ENCODE results near the gene OOEP.

OOEP gene

GRCh38 chr6:73364549-73364948, 5.1 kb downstream of the OOEP start:
- no peak for DNase-seq (ENCODE audit: low spot score)

DNA sequence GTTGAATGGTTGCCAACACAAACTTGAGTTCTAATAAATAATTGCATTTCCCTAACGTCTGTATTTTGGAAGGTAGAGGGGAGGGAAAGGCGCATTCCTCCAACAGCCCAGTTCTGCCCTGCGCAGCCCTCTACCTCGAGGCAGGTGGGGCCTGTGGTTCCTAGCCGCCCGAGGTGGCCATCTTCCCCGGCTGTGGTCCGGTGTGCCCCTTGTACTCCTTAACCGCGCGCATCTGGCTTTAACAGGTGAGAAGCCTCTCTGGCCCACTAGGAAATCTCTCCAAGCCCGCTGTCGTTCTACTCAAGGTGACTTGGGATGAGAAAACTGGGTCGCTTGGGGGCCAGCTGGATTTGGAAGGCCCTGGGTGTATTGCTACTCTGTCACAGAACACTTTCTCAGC, 5.6 kb downstream of the OOEP start:
- no peak for DNase-seq (ENCODE audit: low spot score)

DNA sequence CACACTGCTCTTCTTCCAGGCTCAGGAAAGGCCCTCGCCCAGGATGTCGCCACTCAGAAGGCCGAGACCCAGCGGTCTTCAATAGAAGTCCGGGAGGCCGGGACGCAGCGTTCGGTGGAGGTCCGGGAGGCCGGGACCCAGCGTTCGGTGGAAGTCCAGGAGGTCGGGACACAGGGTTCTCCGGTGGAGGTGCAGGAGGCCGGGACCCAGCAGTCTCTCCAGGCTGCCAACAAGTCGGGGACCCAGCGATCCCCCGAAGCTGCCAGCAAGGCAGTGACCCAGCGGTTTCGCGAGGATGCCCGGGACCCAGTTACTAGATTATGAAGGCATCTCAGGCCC, 6.2 kb downstream of the OOEP start:
- no peak for DNase-seq (ENCODE audit: low spot score)

DNA sequence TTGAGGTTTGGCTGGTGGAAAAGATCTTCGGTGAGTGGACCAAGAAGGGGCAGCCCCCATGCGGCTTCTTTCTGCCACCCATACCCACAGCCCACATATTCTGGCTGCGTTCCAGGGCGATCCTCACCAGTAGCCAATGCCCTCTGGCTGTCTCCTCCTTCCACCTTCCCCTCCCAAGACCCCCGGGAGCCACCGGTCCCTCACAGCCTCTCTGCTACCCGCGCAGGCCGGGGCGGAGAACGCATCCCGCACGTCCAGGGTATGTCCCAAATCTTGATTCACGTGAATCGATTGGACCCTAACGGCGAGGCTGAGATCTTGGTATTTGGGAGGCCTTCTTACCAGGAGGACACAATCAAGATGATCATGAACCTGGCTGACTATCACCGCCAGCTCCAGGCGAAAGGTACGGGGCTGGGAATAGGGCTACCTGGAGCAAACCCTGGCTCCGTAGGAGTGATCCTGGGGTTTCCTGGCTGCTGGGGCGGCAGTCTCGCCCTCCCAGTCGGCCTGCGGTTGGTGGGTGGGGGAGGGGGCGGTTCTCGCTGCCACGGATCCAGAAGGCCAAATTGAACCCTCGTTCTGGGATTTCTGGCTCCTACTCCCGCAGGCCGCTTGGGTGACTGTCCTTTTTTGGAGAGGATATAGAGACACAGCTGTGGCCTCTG, 6.7 kb downstream of the OOEP start:
- no peak for DNase-seq (ENCODE audit: low spot score)

DNA sequence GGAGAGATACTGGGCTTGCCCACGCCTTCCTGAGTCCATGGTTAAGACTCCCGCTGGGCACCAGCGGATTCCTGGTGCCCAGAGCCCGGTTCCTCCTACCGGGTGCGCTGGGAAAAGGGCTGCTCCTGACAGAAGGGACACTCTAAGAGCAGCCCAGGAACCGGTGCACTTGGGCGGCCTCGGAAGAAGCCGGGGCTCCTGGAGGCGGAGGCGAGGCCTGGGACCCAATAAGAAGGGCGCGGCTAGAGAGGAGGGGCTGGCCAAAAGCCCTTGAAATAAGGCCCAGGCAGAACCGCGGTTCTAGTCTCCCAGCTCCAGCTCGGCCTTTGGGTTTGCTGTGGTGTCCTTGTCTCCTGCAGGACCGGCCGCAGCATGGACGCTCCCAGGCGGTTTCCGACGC, 7.3 kb downstream of the OOEP start, which contains the start of gene KHDC3L:
KHDC3L (plus strand) TSS at position 301 of the 400 bp plus-strand sequence; CDS start at position 373, 72 bp downstream.
- DNase-seq (ENCODE audit: low spot score): no peak

- no peak for DNase-seq (ENCODE audit: low spot score)
Observed at GRCh38 chr6:73353636-73354593, 15.8 kb downstream of the OOEP start, which contains the start of gene DPPA5. TSS of gene DPPA5 (minus strand) at chr6:73354276. CDS start at chr6:73354225, 51 bp downstream.

DNA sequence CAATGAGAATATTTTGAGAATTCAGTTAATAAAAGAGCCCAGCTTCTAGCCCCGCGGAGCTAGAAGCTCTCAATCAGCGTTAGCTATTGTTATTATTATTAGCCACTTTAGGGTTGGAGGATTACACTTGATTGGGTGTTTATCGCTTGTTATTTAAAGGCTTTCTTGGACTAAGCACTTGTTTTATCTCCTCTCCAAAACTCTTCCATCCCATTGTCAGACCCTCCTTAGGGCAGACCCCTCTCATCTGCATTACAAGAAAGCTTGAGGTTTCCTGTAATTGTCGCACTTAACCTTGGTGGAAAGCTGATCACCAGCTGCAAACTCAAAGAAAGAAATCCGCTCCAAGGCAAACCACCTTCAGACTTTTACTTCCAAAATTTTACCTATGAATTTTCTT, 20.4 kb downstream of the OOEP start:
- DNase-seq (ENCODE audit: low spot score): no peak

DNA sequence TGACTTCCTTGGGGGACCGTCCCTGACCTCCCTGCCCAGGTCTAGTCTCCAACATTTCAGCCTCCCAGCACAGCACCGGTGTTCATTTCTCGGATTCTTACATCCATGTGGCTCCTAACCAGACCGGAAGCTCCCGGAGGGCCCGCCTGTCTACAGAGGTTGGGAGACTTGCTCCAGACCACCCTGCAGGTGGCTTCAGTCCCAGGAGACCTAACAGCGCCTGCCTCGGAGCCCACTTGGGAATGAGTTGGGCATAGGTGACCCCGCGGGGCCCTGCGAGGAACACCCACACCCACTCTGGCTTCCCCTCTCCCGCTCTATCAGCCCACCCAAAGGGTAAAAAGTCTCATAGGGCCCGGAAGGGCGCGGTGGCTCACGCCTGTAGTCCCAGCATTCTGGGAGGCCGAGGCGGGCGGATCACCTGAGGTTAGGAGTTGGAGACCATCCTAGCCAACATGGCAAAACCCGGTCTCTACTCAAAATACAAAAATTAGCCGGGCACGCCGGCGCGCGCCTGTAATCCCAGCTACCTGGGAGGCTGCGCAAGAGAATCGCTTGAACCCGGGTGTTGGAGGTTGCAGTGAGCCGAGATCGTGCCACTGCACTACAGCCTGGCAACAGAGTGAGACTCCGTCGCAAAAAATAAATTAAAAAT, 21.0 kb downstream of the OOEP start:
- DNase-seq (ENCODE audit: low spot score): no peak

DNA sequence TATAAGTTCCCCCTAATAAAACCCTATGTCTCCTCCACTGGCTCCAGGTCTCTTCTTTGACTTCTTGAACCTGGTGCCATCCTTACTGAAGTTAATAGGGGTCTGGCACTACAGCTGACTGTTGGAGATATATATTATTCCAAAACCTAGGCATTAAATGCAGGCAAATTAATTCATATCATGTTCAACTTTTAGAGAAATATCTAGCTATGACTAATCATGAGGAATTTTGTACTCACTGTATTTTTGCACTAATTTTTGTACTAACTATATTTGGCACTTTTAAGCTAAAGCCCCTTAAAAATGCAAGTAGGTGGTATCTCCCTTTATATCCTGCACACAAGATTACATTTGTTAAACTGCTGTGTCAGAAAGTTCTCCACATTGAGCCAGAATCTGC, 26.5 kb downstream of the OOEP start:
- DNase-seq (ENCODE audit: low spot score): no peak

- DNase-seq (ENCODE audit: low spot score): no peak
Observed at GRCh38 chr6:73342174-73342573, 27.5 kb downstream of the OOEP start.

DNA sequence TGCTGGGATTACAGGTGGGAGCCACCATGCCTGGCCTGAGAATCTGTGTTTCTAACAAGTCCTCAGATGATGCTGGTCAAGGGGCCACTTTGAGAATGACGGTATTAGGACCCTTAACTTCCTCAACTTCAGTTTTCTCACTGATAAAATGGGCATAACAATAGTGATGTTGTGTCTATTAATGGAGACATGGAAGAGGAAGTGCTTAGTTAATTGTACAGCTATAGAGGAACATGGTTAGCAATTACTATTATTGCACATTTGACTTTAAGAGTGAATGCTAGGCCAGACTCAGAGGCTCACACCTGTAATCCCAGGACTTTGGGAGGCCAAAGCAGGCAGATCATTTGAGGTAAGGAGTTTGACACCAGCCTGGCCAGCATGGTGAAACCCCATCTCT, 28.4 kb downstream of the OOEP start:
- no peak for DNase-seq (ENCODE audit: low spot score)

DNA sequence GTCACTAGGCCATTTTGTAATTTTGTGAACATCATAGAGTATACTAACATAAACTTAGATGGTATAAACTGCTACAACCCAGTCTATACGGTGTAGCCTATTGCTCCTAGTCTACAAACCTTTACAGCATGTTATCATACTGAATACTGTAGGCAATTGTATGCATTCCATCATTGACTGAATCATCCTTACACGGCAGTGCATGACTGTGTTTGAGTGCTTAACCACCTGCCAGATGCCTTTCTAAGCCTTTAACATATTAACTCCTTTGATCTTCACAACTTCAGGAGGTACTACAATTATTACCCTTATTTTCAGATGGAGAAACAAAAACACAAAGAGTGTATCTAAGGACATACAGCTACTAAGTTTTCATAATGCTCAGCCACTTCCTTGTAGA, 29.6 kb downstream of the OOEP start:
- no peak for DNase-seq (ENCODE audit: low spot score)

- no peak for DNase-seq (ENCODE audit: low spot score)
Observed at GRCh38 chr6:73339340-73339739, 30.4 kb downstream of the OOEP start.

DNA sequence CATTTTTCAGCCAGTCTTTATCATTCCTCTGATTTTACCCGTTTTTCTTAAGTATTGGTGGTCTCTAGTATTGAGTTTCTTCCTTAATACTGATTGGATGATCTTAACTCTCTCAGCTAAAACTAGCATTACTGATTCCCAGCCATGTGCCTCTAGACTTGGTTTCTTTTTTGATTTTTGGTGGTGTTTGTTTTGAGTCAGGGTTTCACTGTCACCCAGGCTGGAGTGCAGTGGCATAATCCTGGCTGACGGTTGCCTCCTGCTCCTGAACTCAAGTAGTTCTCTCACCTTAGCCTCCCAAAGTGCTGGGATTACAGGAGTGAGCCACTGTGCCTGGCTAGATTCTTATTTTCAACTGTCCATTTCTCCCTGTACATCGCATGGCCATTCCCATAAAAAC, 40.5 kb downstream of the OOEP start:
- no peak for DNase-seq (ENCODE audit: low spot score)

- no peak for DNase-seq (ENCODE audit: low spot score)
Observed at GRCh38 chr6:73328790-73329189, 40.9 kb downstream of the OOEP start.

GRCh38 chr6:73325656-73326055, 44.0 kb downstream of the OOEP start:
- no peak for DNase-seq (ENCODE audit: low spot score)

- DNase-seq (ENCODE audit: low spot score): no peak
Observed at GRCh38 chr6:73323323-73323722, 46.4 kb downstream of the OOEP start.

All from germinal center (tissue), 1 donor.